Measurements from ENCODE around the gene CLN5. TPM values are rescaled to one million over a fixed set of nuclear protein-coding genes. Genes with fewer than 3 reads are reported as not detected.

The CLN5 gene
- total and polyA plus RNA-seq, 2 experiments from 2014 or later = 6.5 to 9.5 TPM

GRCh38 chr13:76982061-76982460 lies 9.8 kb upstream of the CLN5 start (continued):
- TF ChIP-seq, protein P1, sequence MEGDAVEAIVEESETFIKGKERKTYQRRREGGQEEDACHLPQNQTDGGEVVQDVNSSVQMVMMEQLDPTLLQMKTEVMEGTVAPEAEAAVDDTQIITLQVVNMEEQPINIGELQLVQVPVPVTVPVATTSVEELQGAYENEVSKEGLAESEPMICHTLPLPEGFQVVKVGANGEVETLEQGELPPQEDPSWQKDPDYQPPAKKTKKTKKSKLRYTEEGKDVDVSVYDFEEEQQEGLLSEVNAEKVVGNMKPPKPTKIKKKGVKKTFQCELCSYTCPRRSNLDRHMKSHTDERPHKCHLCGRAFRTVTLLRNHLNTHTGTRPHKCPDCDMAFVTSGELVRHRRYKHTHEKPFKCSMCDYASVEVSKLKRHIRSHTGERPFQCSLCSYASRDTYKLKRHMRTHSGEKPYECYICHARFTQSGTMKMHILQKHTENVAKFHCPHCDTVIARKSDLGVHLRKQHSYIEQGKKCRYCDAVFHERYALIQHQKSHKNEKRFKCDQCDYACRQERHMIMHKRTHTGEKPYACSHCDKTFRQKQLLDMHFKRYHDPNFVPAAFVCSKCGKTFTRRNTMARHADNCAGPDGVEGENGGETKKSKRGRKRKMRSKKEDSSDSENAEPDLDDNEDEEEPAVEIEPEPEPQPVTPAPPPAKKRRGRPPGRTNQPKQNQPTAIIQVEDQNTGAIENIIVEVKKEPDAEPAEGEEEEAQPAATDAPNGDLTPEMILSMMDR (conservative IDR thresholded peaks at IDR 0.05; ENCODE audit: low read depth in 2 of 2) = no peak
- no peak for TF ChIP-seq NANOG (IDR thresholded peaks at IDR 0.05; ENCODE audit: borderline replicate concordance)
- TF ChIP-seq ZNF331 (CRISPR knock-in tag; IDR thresholded peaks at IDR 0.05; ENCODE audit: low read depth) = no peak
- TF ChIP-seq EZH2phosphoT487 (IDR thresholded peaks at IDR 0.05; ENCODE audit: unreplicated experiment) = no peak

DNA sequence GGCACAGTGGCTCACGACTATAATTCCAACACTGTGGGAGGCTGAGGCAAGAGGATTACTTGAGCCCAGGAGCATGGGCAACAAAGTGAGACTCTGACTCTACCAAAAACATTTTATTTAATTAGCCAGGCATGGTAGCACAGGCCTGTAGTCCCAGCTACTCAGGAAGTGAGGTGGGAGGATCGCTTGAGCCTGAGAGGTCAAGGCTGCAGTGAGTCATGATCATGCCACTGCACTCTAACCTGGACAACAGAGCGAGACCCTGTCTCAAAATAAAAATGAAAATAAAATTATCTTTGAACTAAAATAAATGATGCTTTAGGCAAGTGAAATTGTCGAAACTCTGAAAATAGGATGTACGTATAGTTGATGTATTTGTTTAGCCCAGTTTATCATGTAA lies 8.2 kb upstream of the CLN5 start:
- Mint-ChIP-seq H3K4me1 (no peaks in the 10 kb centered on the region), H3K27ac (no peak overlapping the region), H3K36me3 (ENCODE audit: low read depth) (no peaks in the 10 kb centered on the region), H3K27me3 (ENCODE audit: insufficient read depth, low read depth, poor library complexity) (peaks cover 3% of the 10 kb centered on the region), H3K9me3 (no peaks in the 10 kb centered on the region), H3K4me3 (no peak overlapping the region)
- Histone ChIP-seq H3K27me3 (ENCODE audit: insufficient read depth) (no peaks in the 10 kb centered on the region), H4K20me1 (replicated peaks; ENCODE audit: insufficient read depth) (no peaks in the 10 kb centered on the region), H3K27ac (ENCODE audit: low read depth) (no peak overlapping the region), H2AFZ (no peak overlapping the region), H3K4me2 (no peak overlapping the region), H3K4me1 (ENCODE audit: insufficient read depth) (no peaks in the 10 kb centered on the region; the same call in 1 of the 2 replicates), H3F3A (replicated peaks; ENCODE audit: low read depth) (no peaks in the 10 kb centered on the region), H3K36me3 (ENCODE audit: insufficient read depth) (no peaks in the 10 kb centered on the region), H3K79me2 (replicated peaks; ENCODE audit: insufficient read depth) (no peaks in the 10 kb centered on the region), H3K4me3 (no peak overlapping the region), H3K9me2 (ENCODE audit: insufficient read depth) (no peaks in the 10 kb centered on the region)
- DNase-seq (ENCODE audit: low spot score) (no peak), ATAC-seq (no peak)
- TF ChIP-seq NANOG (IDR thresholded peaks at IDR 0.05; ENCODE audit: borderline replicate concordance) (no peak), CREB1 (CRISPR knock-in tag; IDR thresholded peaks at IDR 0.05; ENCODE audit: low read depth) (no peak), EZH2phosphoT487 (IDR thresholded peaks at IDR 0.05; ENCODE audit: unreplicated experiment) (no peak), ZNF331 (CRISPR knock-in tag; IDR thresholded peaks at IDR 0.05; ENCODE audit: low read depth) (no peak), JUNB (IDR thresholded peaks at IDR 0.05; ENCODE audit: unreplicated experiment) (no peak), ZNF114 (CRISPR knock-in tag; IDR thresholded peaks at IDR 0.05) (no peak), STAT1 (IDR thresholded peaks at IDR 0.05; ENCODE audit: unreplicated experiment) (no peak), POLR2AphosphoS5 (IDR thresholded peaks at IDR 0.05; ENCODE audit: low read depth) (no peak), EZH2 (IDR thresholded peaks at IDR 0.05; ENCODE audit: low read depth, unreplicated experiment) (no peak)
- TF ChIP-seq, protein P2, sequence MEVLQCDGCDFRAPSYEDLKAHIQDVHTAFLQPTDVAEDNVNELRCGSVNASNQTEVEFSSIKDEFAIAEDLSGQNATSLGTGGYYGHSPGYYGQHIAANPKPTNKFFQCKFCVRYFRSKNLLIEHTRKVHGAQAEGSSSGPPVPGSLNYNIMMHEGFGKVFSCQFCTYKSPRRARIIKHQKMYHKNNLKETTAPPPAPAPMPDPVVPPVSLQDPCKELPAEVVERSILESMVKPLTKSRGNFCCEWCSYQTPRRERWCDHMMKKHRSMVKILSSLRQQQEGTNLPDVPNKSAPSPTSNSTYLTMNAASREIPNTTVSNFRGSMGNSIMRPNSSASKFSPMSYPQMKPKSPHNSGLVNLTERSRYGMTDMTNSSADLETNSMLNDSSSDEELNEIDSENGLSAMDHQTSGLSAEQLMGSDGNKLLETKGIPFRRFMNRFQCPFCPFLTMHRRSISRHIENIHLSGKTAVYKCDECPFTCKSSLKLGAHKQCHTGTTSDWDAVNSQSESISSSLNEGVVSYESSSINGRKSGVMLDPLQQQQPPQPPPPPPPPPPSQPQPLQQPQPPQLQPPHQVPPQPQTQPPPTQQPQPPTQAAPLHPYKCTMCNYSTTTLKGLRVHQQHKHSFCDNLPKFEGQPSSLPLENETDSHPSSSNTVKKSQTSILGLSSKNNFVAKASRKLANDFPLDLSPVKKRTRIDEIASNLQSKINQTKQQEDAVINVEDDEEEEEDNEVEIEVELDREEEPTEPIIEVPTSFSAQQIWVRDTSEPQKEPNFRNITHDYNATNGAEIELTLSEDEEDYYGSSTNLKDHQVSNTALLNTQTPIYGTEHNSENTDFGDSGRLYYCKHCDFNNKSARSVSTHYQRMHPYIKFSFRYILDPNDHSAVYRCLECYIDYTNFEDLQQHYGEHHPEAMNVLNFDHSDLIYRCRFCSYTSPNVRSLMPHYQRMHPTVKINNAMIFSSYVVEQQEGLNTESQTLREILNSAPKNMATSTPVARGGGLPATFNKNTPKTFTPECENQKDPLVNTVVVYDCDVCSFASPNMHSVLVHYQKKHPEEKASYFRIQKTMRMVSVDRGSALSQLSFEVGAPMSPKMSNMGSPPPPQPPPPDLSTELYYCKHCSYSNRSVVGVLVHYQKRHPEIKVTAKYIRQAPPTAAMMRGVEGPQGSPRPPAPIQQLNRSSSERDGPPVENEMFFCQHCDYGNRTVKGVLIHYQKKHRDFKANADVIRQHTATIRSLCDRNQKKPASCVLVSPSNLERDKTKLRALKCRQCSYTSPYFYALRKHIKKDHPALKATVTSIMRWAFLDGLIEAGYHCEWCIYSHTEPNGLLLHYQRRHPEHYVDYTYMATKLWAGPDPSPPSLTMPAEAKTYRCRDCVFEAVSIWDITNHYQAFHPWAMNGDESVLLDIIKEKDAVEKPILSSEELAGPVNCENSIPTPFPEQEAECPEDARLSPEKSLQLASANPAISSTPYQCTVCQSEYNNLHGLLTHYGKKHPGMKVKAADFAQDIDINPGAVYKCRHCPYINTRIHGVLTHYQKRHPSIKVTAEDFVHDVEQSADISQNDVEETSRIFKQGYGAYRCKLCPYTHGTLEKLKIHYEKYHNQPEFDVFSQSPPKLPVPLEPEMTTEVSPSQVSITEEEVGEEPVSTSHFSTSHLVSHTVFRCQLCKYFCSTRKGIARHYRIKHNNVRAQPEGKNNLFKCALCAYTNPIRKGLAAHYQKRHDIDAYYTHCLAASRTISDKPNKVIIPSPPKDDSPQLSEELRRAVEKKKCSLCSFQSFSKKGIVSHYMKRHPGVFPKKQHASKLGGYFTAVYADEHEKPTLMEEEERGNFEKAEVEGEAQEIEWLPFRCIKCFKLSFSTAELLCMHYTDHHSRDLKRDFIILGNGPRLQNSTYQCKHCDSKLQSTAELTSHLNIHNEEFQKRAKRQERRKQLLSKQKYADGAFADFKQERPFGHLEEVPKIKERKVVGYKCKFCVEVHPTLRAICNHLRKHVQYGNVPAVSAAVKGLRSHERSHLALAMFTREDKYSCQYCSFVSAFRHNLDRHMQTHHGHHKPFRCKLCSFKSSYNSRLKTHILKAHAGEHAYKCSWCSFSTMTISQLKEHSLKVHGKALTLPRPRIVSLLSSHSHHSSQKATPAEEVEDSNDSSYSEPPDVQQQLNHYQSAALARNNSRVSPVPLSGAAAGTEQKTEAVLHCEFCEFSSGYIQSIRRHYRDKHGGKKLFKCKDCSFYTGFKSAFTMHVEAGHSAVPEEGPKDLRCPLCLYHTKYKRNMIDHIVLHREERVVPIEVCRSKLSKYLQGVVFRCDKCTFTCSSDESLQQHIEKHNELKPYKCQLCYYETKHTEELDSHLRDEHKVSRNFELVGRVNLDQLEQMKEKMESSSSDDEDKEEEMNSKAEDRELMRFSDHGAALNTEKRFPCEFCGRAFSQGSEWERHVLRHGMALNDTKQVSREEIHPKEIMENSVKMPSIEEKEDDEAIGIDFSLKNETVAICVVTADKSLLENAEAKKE (CRISPR knock-in tag; IDR thresholded peaks at IDR 0.05) = no peak
- TF ChIP-seq, protein P3, sequence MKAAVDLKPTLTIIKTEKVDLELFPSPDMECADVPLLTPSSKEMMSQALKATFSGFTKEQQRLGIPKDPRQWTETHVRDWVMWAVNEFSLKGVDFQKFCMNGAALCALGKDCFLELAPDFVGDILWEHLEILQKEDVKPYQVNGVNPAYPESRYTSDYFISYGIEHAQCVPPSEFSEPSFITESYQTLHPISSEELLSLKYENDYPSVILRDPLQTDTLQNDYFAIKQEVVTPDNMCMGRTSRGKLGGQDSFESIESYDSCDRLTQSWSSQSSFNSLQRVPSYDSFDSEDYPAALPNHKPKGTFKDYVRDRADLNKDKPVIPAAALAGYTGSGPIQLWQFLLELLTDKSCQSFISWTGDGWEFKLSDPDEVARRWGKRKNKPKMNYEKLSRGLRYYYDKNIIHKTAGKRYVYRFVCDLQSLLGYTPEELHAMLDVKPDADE (IDR thresholded peaks at IDR 0.05) = no peak
- TF ChIP-seq, protein P1 (conservative IDR thresholded peaks at IDR 0.05; ENCODE audit: low read depth in 2 of 2) = no peak

All from GM23338 (cell line).